ENCODE data around the gene ASAP2. TPM values are rescaled to one million over a fixed set of nuclear protein-coding genes. Genes with fewer than 3 reads are reported as not detected.

Gene ASAP2
- total RNA-seq (2013), result 1.2 TPM
- polyA plus RNA-seq (1 to 10 TPM in 1 of 3 donors, under 1 TPM in 2; 0.08 to 1.1 (median 0.20) TPM), polyA minus RNA-seq (0.83 and 1.3 TPM in 2 replicates), total RNA-seq (2.2 to 9.2 (median 5.0) reads per million in 11 experiments)

GRCh38 chr2:9205963-9206948 is at the start of gene ASAP2:
Gene ASAP2, plus strand, starts transcription at chr2:9206812. Its CDS starts 293 bp downstream, at chr2:9207105.
- peak within 1 kb of the TSS; percentile 74 to 87 for H3K4me3 Mint-ChIP-seq
- no peaks in the 10 kb centered on the region for H3K36me3 ChIP-seq (replicated peaks in 1 of 2; ENCODE audit: control insufficient read depth in 1 of 2, insufficient read depth in 2 of 2, low read length in 2 of 2)
- peaks cover 15 to 21% of the 10 kb centered on the region in 2 donors for H3K27me3 ChIP-seq (ENCODE audit: control insufficient read depth in 2 of 2, insufficient read depth in 2 of 2, low read length in 2 of 2)
- peaks cover 14% of the 10 kb centered on the region for H3K4me1 Mint-ChIP-seq
- WGBS (ENCODE audit: insufficient coverage), result under 1% methylated on average over 125 of the region's 128 CpGs
- H3K27ac ChIP-seq (ENCODE audit: low read depth in 1 of 2, low read length in 2 of 2), result no peak within 1 kb of the TSS
- peak within 1 kb of the TSS; percentile 26 to 77 (median 64) for H3K4me3 ChIP-seq (replicated peaks in 1 of 3; ENCODE audit: low read depth in 2 of 3, low read length in 3 of 3)
- peak; percentile 51 to 70 (median 56) for DNase-seq
- H2AFZ ChIP-seq (ENCODE audit: insufficient read depth, low read depth, low read length, poor library complexity, severe bottlenecking), result peak within 1 kb of the TSS; percentile 89
- peaks cover 16 to 20% of the 10 kb centered on the region in 2 donors for H3K4me1 ChIP-seq (ENCODE audit: control insufficient read depth in 1 of 2, insufficient read depth in 2 of 2, low read length in 2 of 2)
- peak within 1 kb of the TSS; percentile 96 for H3K4me2 ChIP-seq (replicated peaks; ENCODE audit: extremely low read depth, low read length, poor library complexity, severe bottlenecking)
- peak within 1 kb of the TSS; percentile 43 for H3K9ac ChIP-seq (ENCODE audit: insufficient read depth, low read length, poor library complexity, severe bottlenecking)
- TF ChIP-seq, protein P1, sequence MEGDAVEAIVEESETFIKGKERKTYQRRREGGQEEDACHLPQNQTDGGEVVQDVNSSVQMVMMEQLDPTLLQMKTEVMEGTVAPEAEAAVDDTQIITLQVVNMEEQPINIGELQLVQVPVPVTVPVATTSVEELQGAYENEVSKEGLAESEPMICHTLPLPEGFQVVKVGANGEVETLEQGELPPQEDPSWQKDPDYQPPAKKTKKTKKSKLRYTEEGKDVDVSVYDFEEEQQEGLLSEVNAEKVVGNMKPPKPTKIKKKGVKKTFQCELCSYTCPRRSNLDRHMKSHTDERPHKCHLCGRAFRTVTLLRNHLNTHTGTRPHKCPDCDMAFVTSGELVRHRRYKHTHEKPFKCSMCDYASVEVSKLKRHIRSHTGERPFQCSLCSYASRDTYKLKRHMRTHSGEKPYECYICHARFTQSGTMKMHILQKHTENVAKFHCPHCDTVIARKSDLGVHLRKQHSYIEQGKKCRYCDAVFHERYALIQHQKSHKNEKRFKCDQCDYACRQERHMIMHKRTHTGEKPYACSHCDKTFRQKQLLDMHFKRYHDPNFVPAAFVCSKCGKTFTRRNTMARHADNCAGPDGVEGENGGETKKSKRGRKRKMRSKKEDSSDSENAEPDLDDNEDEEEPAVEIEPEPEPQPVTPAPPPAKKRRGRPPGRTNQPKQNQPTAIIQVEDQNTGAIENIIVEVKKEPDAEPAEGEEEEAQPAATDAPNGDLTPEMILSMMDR (IDR thresholded peaks at IDR 0.05), result peak; percentile 81
- peaks cover 2 to 3% of the 10 kb centered on the region in 2 donors for H3K36me3 Mint-ChIP-seq
- peaks cover 0 to 5% (median 0%) of the 10 kb centered on the region in 7 donors for H3K9me3 Mint-ChIP-seq
- no peaks in the 10 kb centered on the region for H3K79me2 ChIP-seq (ENCODE audit: insufficient read depth, low read length)
- peak within 1 kb of the TSS in 2 of 7 donors; percentile 47 to 68 for H3K27ac Mint-ChIP-seq
- H3K9me3 ChIP-seq (replicated peaks in 1 of 2; ENCODE audit: control insufficient read depth in 1 of 2, insufficient read depth in 1 of 2, low read length in 2 of 2), result no peaks in the 10 kb centered on the region
- intact Hi-C loops (cut with micrococcal nuclease), result loop anchor here (5.0 to 10.0 kb wide), 2 partner anchors 56 to 59 kb away; no protein-coding TSS in a partner anchor
- no peaks in the 10 kb centered on the region for H4K20me1 ChIP-seq (ENCODE audit: insufficient read depth, low read length)
- H3K27me3 Mint-ChIP-seq (ENCODE audit: low read depth in 3 of 3), result peaks cover 19 to 36% (median 34%) of the 10 kb centered on the region in 3 donors

Measured in CD14-positive monocyte (primary cell).